ENCODE results near the gene IER5L.

DNA sequence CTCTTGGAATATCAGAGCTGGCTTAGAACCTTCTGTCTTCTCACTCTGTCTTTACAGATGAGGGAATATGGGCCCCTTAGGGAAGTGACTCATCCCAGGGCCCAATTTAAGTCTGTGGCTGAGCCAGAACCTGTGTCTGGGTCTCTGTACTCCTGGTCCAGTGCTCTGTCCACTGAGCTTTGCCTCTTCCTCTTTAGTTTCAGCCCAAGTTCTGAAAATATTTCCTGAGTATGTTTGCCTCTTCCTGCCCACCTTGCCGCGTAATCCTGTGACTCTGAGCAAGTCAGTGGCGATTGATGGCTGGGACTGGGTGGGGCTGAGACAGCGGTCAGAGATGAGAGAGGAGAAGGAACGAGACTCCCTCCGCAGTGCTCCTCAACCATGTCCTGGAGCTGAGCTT is 7.8 kb downstream of the IER5L start:
- TF ChIP-seq, protein P1, sequence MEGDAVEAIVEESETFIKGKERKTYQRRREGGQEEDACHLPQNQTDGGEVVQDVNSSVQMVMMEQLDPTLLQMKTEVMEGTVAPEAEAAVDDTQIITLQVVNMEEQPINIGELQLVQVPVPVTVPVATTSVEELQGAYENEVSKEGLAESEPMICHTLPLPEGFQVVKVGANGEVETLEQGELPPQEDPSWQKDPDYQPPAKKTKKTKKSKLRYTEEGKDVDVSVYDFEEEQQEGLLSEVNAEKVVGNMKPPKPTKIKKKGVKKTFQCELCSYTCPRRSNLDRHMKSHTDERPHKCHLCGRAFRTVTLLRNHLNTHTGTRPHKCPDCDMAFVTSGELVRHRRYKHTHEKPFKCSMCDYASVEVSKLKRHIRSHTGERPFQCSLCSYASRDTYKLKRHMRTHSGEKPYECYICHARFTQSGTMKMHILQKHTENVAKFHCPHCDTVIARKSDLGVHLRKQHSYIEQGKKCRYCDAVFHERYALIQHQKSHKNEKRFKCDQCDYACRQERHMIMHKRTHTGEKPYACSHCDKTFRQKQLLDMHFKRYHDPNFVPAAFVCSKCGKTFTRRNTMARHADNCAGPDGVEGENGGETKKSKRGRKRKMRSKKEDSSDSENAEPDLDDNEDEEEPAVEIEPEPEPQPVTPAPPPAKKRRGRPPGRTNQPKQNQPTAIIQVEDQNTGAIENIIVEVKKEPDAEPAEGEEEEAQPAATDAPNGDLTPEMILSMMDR (IDR thresholded peaks at IDR 0.05), result no peak
- no peak for TF ChIP-seq ZFX (IDR thresholded peaks at IDR 0.05; ENCODE audit: borderline replicate concordance)

Measured in 22Rv1 (cell line).